Stimulated activated CD8-positive, alpha-beta memory T cell treated with anti-CD3 and anti-CD28 coated beads, Interleukin-15, amount 100 ng/mL, for 4 hours (primary cell): ENCODE results near the gene ZNF577.
"Not testable (repeated sequence)": the region's sequence is repeated elsewhere in the genome, so short reads cannot be mapped to it uniquely, and the experiment has no call there.

Experiments
- DNase-seq, 2 donors: peaks; one replicate each; pipeline ENCODE4 v3.0.0-alpha.2; 2020; ENCODE audit warnings: low read depth in 2 of 2

ZNF577 gene

DNA sequence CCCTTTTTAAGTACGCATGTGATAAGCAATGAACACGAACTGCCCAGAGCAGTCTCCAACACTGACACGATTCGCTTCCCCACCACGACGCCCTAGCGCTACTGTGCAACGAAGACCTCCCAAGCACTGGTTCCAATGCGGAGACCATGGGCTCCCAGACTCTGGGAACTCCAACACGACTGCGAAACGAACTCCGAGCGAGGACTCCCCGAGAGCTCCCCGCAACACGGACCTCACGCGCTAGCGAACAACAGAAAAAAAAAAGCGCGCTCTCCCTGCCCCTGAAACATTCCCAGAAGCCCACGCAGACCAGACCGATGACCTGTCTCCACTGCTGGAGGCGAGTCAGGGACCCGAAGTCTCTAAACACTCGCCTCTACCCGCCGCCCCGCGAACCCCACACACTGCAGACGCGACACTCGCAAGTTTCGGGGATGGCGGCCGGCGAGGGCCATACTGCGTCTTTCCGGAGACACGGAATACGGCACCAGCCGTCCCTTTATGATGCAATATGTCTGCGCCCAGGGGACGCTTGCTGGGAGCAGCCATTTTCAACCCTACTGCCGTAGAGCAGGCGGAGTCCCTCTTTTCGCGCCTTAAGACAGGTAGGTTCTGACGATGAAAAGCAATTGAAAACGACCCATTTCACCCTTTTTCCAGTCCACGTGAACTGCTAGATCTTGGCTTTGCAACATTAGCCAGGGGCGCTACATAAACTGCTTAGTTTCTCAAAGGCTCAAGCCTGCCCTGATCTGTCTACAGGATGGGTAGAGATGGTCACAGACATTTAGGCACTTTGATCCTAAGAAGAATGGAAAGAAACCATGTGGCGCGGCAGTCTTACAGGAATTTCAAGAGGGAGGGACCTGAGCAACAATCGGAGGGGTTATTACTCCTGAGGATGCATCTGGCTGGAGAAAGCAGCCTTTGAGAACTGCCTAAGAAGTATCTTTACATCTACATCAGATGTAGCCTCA lies at the start of gene ZNF577:
ZNF577 (minus strand) TSS at position 430 of the 977 bp plus-strand sequence. CDS start 7,569 bp downstream, outside the sequence.
- peak; percentile 40 to 46 for DNase-seq

DNA sequence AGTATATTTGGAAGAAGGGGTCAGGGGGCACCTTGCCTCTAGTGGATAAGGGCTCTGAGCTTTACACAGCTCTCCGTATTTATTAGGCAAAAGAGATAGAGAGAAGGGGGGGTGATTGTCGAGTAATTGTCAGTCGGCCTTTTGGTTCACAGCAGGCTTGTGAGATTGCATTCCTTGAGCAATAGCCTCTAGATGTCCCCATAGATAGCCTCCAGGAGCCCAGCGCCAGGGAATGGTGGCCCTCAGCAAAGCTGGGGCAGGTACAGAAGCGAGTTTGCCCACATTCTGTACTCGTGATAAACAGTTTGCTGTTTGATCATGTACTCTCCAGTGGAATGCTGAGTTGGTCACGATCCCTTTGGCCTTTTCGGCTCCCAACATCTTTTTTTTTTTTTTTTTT lies 44.2 kb upstream of the ZNF577 start:
- no peak for DNase-seq

DNA sequence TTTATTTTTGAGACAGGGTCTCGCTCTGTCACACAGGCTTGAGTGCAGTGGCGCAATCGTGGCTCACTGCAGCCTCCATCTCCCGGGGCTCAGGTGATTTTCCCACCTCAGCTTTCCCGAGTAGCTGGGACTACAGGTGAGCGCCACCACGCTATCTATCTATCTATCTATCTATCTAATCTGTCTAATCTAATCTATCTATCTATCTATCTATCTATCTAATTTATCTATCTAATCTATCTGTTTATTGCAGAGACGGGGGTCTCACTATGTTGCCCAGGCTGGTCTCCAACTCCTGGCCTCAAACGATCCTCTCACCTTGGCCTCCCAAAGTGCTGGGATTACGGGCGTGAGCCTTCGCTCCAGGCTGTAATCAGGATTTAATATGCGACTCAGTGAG lies 40.1 kb upstream of the ZNF577 start:
- no peak for DNase-seq

DNA sequence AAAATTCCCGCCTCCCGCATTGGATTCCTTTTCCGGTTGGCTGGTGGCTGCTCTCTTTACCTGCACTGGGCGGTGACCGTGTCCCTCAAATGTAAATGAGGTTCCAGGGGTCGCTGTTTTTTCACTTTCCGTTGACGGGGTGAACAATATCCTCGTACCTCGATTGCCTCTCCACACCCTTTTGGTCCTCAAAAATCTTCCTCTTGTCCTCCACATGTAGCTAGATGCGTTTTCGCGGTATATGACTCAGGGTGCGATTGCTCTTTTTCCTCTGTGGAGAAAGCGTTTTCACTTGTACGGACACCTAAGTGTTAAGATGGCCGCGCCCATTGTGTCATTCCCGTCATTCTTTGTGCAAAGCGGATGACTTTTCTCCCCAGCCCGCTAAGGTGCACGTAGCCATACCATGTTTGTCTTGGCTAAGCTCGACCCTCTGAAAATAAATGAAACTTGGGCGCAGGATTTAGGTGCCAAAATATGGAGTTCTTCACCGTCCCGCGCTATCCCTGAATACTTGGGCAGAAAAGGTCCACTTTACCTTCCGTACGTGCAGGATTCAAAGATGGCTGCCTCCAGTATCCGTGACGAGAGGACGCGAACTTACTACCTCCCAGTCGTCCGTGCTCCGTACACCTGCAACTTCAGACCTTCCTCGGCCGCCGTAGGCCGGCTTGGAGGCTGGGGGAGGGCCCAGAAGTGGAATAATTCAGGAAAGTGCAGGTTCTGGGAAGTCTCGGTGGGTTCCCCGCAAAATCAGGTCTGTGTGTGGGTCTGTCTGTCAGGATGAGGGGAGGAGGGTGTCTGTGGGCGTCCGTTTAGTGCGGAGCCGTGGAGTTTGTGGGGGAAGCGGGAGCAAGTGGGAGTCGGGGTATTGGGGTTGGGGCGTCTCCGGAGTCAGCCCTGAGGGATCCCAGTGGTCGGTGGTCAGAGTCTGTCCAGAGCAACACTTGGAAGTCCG lies 39.3 kb upstream of the ZNF577 start, which contains the start of gene ZNF613:
ZNF613 (plus strand) TSS at position 689 of the 958 bp plus-strand sequence. CDS start 8,749 bp downstream, outside the sequence.
- peak; percentile 67 to 78 for DNase-seq

DNA sequence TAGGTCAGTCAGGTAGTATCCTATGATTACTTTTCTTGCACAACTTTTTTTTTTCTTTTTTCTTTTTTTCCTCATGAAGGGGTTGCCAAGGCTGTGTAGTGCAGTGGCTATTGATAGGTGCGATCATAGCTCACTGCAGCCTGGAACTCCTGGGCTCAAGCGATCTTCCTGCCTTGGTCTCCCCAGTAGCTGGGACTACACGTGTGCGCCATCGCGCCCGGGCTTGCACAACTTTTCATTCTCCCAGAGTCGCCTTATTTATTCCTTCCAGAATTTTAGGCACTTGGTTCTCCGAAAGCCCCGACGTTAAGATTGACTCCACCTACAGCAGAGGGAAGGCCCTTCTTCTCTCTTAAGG lies 38.7 kb upstream of the ZNF577 start:
- DNase-seq = no peak

- no peak for DNase-seq
Observed at GRCh38 chr19:51921949-51922348, 34.2 kb upstream of the ZNF577 start.

- DNase-seq = no peak
Observed at GRCh38 chr19:51919606-51920005, 31.9 kb upstream of the ZNF577 start.

DNA sequence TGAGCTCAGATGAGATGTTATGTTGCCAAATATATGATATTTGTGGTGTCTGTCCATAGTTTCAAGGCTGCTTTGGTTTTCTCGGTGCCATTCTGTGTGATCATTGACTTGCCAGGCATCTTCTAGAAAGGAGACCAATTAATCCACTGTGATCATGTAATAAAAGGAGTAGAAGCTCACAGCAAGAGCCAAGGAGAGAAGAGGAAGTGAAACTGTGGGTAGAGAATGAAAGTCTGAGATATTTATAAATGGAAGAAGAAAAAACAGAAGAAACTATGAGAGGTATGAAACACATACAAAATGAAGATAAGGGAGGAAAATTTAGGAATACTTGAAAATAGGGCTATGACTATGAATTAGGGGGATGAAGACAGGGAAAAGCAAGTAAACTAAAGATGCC lies 28.4 kb upstream of the ZNF577 start:
- DNase-seq = no peak

DNA sequence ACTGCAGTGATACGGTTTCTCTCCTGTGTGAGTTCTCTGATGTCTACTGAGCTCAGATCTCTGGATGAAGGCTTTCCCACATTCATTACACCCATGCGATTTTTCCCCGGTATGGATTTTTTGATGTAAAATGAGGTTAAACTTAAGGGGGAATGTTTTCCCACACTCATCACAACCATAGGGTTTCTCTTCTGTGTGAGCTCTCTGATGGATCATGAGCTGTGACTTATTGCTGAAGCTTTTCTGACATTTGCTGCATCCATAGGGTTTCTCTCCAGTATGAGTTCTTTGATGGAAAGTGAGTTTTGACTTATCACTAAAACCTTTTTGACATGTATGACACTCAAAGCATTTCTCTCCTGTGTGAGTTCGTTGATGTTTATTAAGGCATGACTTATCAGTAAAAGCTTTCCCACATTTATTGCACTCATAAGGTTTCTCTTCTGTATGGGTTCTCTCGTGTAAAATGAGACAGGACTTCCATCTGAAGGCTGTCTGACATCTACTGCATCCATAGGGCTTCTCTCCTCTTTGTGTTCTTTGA lies 27.6 kb upstream of the ZNF577 start:
- no peak for DNase-seq

DNA sequence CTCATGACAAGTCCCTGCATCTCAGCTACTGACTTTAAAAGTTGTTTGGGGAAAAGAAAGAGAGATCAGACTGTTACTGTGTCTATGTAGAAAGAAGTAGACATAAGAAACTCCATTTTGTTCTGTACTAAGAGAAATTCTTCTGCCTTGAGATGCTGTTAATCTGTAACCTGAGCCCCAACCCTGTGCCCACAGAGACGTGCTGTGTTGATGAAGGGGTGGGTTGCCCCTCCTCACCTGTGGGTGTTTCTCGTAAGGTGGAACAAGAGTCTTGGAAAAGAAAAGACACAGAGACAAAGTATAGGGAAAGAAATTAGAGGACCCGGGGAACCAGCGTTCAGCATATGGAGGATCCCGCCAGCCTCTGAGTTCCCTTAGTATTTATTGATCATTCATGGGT lies 20.2 kb upstream of the ZNF577 start:
- DNase-seq = not testable (repeated sequence)

- not testable (repeated sequence) for DNase-seq
Observed at GRCh38 chr19:51906108-51906507, 18.4 kb upstream of the ZNF577 start.

DNA sequence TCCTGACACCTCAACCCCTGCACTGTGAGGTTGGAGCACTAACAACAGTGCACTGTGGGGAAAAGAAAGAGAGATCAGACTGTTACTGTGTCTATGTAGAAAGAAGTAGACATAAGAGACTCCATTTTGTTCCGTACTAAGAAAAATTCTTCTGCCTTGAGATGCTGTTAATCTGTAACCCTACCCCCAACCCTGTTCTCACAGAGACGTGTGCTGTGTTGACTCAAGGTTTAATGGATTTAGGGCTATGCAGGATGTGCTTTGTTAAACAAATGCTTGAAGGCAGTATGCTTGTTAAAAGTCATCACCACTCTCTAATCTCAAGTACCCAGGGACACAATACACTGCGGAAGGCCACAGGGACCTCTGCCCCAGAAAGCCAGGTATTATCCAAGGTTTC lies 17.9 kb upstream of the ZNF577 start:
- not testable (repeated sequence) for DNase-seq

GRCh38 chr19:51905206-51905605 lies 17.5 kb upstream of the ZNF577 start:
- no peak for DNase-seq

GRCh38 chr19:51904331-51905165 lies 16.8 kb upstream of the ZNF577 start, which contains the start of gene ZNF649:
Gene ZNF649, minus strand, starts transcription at chr19:51905017. Its CDS starts 4,910 bp downstream, at chr19:51900107.
- peak; percentile 53 to 59 for DNase-seq

DNA sequence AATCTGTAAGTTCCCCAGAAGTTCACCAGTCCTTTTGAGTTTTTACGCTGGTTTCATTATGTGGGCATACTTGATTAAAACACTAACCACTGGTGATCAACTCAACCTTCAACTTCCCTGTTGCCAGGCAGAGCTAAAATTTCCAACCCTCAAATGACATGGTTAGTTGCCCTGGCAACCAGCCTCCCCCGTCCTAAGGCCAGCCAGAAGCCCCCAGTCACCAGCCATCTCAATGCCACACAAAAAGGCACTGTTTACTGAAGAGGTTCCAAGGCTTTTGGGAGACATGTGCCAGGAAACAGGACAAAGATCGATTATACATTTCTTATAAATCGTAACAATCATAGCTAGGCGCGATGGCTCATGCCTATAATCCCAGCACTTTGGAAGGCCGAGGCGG lies 15.4 kb upstream of the ZNF577 start:
- no peak for DNase-seq

DNA sequence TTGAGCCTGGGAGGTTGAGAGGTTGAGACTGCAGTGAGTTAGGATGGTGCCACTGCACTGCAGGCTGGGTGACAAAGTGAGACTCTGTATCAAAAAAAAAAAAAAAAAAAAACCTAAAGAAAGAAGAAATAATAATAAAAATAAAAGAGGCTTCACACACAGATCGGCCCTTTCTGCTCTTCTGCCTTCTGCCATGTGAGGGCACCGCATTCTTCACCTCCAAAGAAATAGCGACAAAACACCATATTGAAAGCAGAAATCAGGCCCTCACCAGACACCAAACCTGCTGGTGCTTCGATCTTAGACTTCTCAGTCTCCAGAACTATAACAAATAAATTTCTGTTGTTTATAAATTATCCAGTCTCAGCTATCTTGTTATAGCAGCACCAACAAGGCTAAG lies 14.1 kb upstream of the ZNF577 start:
- DNase-seq = no peak

DNA sequence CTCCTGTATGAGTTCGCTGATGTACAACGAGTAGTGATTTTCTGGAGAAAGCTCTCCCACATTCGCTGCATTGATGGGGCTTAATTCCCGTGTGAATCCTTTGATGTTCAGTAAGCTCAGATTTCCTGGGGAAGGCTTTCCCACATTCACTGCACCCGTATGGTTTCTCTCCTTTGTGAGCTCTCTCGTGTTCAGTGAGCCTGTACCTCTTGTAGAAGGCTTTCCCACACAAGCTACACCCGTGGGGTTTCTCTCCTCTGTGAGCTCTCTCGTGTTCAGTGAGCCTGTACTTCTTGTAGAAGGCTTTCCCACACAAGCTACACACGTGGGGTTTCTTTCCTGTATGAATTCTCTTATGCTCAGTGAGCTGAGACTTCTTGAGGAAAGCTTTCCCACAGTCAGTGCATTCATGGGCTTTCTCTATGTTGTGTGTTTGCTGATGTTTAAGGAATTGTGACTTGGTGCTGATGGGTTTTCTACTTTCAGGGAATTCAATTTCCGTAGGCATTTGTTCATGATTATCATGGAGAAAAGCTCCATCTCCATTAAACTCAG lies 3.5 kb upstream of the ZNF577 start:
- no peak for DNase-seq

GRCh38 chr19:51889934-51890333 lies 2.2 kb upstream of the ZNF577 start:
- no peak for DNase-seq

GRCh38 chr19:51884713-51885112 lies 3.0 kb downstream of the ZNF577 start:
- DNase-seq = no peak

GRCh38 chr19:51882518-51882917 lies 5.2 kb downstream of the ZNF577 start:
- DNase-seq = no peak

GRCh38 chr19:51873097-51873496 lies 14.7 kb downstream of the ZNF577 start:
- no peak for DNase-seq
